Measurements from ENCODE around the gene TAL2.

TAL2 gene

DNA sequence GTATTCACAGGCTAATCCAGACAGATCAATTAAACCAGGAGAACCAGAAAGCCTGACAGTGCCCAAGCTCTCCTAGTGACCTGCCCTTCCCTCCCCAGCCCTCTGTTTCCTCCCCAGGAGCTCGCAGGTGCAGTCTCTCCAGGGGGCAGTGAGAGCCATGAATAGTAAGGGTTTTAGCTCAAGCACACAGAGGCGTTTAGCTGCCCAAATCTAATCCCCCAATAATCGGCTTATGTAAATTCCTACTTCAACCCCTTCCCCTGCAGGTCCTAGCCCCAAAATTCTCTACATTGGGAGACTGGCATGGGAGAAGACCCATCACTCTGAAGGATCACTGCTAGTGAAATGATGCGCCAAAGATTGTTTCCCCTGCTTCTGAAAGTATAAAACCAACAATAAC, 10.5 kb upstream of the TAL2 start:
- Histone ChIP-seq H3K36me3 (no peaks in the 10 kb centered on the region), H3K27me3 (peaks cover 11% of the 10 kb centered on the region), H3K4me1 (peaks cover 7% of the 10 kb centered on the region), H3K4me3 (ENCODE audit: low read depth, low read length) (no peak overlapping the region), H3K9me3 (no peaks in the 10 kb centered on the region)
- no peak for DNase-seq
- TF ChIP-seq, protein P1, sequence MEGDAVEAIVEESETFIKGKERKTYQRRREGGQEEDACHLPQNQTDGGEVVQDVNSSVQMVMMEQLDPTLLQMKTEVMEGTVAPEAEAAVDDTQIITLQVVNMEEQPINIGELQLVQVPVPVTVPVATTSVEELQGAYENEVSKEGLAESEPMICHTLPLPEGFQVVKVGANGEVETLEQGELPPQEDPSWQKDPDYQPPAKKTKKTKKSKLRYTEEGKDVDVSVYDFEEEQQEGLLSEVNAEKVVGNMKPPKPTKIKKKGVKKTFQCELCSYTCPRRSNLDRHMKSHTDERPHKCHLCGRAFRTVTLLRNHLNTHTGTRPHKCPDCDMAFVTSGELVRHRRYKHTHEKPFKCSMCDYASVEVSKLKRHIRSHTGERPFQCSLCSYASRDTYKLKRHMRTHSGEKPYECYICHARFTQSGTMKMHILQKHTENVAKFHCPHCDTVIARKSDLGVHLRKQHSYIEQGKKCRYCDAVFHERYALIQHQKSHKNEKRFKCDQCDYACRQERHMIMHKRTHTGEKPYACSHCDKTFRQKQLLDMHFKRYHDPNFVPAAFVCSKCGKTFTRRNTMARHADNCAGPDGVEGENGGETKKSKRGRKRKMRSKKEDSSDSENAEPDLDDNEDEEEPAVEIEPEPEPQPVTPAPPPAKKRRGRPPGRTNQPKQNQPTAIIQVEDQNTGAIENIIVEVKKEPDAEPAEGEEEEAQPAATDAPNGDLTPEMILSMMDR (IDR thresholded peaks at IDR 0.05; ENCODE audit: low read depth, low read length), result no peak

GRCh38 chr9:105656131-105656921, 5.9 kb upstream of the TAL2 start:
- Histone ChIP-seq H3K4me3 (ENCODE audit: low read depth, low read length) (peak overlapping the region; percentile 44), H3K27me3 (peaks cover 18% of the 10 kb centered on the region), H3K4me1 (no peaks in the 10 kb centered on the region), H3K36me3 (no peaks in the 10 kb centered on the region), H3K9me3 (no peaks in the 10 kb centered on the region)
- TF ChIP-seq, protein P1 (IDR thresholded peaks at IDR 0.05; ENCODE audit: low read depth, low read length), result no peak
- DNase-seq, result peak; percentile 39

DNA sequence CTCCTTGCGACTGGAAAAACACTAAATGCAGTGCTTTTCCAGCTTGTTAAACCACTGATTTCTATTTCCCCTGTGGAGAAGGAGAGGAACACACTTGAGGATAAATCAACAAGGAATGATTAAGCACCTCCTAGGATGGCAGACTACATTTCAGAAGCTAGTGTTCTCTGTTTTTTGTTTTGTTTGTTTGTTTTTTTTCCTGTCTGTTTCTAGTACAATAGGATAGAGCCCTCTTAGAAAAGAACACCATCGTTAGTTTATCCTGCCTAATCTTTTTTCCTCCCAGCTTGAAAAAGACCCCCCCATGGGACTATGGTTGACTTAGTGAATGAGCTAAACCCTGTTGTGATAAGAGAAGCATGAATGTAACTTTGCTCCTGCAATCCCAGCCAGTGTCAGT, 3.9 kb upstream of the TAL2 start:
- Histone ChIP-seq H3K4me3 (ENCODE audit: low read depth, low read length) (no peak overlapping the region), H3K9me3 (no peaks in the 10 kb centered on the region), H3K36me3 (no peaks in the 10 kb centered on the region), H3K27me3 (peaks cover 18% of the 10 kb centered on the region), H3K4me1 (no peaks in the 10 kb centered on the region)
- DNase-seq, result no peak
- TF ChIP-seq, protein P1 (IDR thresholded peaks at IDR 0.05; ENCODE audit: low read depth, low read length), result no peak

DNA sequence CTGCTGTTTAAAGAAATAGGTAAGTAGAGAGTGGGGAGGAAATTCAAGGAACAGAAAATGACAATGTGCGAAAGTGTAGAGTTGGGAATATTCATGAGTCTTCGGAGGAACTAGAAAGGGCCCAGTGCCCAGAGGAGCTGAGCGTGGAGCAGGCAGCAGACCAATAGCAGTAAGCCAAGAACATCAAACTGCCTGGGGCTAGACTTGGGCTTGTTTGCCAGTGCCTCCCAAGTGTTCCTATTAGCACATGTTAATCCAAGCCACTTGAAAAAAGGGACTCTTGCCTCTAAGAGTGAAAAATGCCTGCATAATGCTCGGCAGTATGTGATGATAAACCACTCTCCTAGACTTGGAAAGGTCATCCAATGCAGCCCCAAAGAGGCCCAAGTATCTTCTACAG, 1.2 kb upstream of the TAL2 start:
- Histone ChIP-seq H3K36me3 (no peaks in the 10 kb centered on the region), H3K4me1 (no peaks in the 10 kb centered on the region), H3K9me3 (no peaks in the 10 kb centered on the region), H3K27me3 (peaks cover 15% of the 10 kb centered on the region), H3K4me3 (ENCODE audit: low read depth, low read length) (no peak overlapping the region)
- no peak for DNase-seq
- TF ChIP-seq, protein P1 (IDR thresholded peaks at IDR 0.05; ENCODE audit: low read depth, low read length), result no peak

GRCh38 chr9:105663914-105664313, 1.7 kb downstream of the TAL2 start:
- H3K27me3 ChIP-seq, result no peaks in the 10 kb centered on the region
- DNase-seq, result no peak
- H3K4me3 ChIP-seq (ENCODE audit: low read depth, low read length), result no peak overlapping the region
- no peaks in the 10 kb centered on the region for H3K36me3 ChIP-seq
- TF ChIP-seq, protein P1 (IDR thresholded peaks at IDR 0.05; ENCODE audit: low read depth, low read length), result no peak
- no peaks in the 10 kb centered on the region for H3K9me3 ChIP-seq
- no peaks in the 10 kb centered on the region for H3K4me1 ChIP-seq

DNA sequence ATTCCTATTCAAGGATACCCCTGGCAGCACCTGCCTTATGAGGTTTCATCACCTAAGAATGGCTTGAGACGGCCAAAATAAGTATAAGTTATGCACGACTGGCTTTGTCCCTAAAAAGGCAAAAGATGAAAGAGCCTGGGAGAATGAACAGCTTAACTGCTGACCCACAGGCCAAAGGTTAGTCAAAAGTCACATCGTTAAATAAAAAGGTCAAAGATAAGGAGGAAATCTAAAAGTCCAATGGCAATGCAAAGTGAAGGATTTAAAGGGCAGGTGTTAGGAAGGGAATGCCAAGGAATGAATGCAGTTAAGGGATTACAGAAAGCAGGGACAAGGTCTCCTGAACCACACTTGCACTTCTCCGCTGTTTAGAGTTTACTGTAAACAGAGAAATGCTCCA, 5.6 kb downstream of the TAL2 start:
- Histone ChIP-seq H3K36me3 (no peaks in the 10 kb centered on the region), H3K4me3 (ENCODE audit: low read depth, low read length) (no peak overlapping the region), H3K27me3 (no peaks in the 10 kb centered on the region), H3K9me3 (no peaks in the 10 kb centered on the region), H3K4me1 (no peaks in the 10 kb centered on the region)
- TF ChIP-seq, protein P1 (IDR thresholded peaks at IDR 0.05; ENCODE audit: low read depth, low read length), result no peak
- no peak for DNase-seq
